GM10847 (cell line): ENCODE data around the gene NTRK3.

Experiments used
- POLR2A ChIP-seq: IDR thresholded peaks from 2 replicates; pipeline ENCODE4 v1.6.1; 2011; ENCODE audit not compliant: insufficient read length; ENCODE audit errors: extremely low read depth

NTRK3 gene

DNA sequence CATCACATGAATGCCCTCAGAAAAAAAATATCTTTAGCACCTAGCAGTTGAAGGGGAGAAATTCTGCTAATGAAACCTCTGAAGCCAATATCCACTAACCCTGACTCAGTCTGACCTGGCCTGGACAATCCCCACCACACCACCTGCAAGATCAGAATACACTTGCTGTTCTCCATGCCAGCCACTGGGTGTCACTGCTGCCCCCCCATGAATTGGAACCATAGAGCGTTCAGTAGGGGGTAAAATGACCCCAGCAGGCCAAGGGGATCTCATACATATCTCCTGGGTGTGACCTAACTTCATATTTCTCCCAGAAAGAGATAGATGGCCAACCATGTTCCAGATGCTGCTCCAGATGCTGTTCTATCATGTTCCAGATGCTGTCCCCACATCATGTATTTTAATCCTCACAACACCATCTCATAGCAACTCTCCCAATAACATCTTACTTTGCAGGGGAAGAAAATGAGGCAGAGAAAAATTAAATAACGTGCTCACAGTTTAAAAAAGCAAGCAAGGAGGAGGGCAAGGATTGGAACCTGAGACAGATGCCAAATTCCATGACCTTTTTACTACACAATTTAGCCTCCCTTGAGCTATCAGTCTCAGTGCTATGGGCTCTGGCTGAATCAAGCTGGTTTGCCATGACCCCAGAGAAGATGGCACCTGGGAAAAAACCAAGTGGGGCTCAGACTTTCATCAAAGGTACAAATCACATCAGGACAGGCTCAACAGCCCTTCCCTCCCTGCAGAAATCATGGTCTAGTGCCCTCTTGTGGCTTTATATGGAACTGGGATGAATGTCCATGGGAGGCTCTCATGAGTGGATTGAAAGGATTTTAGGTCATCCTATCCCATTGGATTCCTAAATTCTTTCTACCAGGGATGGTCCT lies 12.4 kb downstream of the NTRK3 start:
- no peak for TF ChIP-seq POLR2A

DNA sequence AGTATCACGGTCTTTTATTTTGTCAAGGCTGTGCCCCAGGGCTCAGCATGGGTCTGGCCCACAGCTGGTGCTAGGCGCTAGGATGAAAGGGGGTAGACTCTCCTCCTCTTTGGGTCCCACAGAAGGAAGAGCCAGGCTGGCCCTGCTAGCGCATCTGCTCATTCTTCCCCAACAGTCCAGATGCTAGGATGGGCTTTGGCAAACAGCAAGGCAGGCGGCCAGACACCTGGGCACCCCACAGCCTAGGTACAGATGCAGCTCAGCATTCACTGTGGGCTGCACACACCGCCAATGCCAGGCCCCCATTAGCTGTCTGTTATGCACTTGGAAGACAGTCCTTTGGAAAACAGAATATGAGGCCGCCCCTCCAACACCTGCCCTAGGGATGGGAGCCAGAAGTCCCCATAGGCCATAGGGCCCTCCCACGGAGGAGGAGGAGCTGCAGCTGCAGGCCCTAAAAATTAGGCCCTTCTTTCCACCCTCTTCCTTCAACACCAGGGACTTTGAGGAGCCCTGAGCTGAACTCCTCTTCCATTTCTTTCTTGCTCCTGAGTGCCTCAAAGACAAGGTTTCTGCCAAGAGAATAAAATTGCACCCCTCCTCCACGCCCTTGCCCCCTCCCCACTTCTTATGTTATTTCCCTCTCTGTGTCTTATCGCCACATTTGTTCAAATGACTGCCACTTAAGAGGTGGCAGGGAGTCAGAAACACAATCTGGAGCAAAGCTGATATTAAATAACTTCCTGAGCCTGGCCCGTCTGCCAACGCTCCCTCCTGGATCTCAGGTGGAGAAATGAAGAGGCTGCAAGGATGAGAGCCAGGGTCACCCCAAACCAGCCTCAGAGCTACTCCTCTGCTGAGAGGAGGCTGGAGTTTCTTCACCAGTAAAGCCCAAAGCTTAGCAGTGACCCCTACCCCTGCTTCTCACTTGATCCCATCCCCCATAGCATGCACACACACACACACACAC lies 13.7 kb downstream of the NTRK3 start:
- no peak for TF ChIP-seq POLR2A

DNA sequence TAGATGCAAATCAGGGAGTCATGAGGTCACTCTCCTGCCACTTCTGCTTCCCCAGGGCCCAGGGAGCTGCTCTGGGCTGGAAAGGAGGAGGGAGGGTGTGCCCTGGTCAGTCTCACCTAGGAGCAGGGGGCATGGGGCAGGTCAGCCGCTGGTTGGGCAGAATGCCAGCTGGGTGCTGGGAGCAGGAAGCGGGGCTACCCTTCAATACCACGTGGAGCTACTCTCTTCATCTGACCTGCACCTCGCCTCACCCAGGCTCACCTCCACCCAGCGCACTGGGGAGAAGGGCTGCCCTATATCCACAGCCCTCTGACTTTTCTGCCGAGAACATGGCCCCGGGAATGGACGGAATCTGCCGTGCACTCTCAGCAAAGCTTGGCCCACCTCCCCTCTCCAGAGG lies 15.1 kb downstream of the NTRK3 start:
- no peak for TF ChIP-seq POLR2A

DNA sequence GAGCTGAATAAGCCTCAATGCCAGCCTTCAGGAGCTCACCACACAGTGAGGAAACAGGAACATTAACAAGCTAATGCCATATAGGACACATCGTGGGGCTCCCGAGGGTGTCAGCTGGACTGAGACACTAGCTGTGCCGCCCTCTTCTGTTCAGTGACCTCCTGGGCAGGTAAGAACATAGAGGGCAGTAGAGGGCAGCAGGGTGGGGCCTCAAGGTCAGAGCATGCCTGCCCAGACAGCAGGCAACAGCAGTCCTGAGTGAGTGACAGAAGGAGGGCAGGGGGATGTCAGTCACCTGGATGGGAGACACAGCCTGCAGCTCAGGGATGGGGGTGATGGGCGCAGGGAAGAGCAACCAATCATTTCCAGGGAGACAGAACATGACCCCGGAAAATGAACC lies 15.5 kb downstream of the NTRK3 start:
- TF ChIP-seq POLR2A, result no peak

DNA sequence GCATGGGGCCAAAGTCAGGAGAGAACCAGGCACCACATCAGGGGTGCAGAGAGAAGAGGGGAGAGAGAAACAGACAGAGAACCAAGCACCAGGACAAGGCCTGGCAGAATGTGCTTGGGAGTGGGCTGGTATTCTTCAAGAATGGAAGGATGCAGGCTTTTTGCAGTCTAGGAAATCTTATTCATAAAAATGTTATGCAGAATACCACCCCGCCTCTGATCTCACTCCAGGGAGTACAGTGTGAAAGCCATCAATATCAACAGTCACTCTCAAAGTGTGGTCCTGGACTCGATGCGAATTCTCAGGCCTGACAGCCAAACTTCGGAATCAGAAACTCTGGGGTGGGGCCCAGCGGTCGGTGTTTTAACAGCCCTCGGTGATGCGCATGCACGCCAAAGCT lies 16.9 kb downstream of the NTRK3 start:
- no peak for TF ChIP-seq POLR2A

DNA sequence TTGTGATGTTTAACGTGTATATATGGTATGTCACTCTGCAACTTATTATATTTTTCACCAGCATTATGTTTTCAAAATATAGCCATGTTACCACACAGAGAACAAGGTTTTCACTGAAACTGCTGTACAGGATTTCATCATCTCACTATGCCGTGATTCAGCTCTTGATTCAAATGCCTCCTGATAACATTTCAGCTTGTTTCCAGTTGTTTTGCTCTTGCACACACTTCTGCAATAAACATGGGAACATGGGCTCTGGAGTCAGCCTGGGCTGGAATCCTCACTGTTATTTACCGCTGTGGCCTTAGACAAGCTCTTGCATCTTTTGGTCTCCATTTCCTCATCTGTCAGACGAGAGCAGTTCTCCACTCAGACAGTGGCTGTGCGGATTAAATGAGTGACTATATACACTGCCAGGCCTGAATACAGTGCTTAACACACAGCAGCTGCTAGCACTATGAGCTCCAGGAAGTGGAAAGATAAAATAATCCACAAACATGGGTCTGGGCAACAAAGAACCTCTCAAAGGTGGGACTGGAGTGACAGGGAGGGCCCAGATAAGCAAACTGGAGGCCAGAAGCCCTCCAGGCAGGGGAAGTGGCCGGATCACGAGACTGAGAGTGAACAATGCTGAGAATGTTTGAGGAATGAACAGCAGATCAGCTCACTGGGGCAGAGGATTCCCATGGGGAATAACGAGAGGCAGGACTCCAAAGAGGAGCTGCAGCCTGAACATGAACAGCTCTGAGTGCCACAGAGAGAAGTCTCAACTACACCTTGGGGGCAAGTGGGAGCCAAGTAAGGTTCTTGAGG lies 17.7 kb downstream of the NTRK3 start:
- TF ChIP-seq POLR2A, result no peak

DNA sequence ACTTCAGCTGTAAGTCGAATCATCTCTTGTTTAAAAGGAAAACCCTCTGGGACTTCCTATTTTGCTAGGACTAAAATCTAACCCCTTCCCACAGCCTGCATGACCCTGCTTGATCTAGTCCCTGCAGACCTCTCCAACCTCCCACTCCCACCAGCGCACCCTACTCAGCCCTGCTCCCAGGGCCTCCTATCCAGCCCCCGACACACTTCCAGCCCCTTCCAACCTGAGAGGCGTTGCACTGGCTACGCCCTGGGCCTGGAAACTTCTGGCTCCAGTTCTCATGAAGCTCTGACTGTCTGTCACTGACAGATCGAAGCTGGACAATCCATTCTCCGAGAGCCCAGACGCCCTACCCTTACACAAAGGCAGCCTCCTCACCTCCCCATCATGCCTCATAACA lies 21.8 kb downstream of the NTRK3 start:
- no peak for TF ChIP-seq POLR2A

DNA sequence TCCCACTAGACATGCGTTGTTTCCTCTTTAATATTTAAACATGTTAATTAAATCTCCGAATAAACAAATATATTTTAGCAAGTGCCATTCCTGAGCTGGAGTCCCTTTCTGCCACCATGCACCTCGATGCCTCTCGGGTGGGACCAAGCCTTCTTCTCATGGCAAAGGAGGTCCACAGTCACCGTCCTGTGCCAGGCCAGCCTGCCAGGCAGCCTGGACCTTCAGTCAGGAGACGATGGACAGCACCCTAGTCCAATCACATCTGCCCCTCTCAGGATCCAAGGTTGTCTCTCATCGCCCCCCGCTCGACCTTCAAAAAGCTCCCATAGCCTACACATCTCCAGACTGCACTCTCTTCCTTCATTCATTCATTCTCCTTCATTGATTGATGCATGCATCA lies 22.6 kb downstream of the NTRK3 start:
- TF ChIP-seq POLR2A, result no peak

DNA sequence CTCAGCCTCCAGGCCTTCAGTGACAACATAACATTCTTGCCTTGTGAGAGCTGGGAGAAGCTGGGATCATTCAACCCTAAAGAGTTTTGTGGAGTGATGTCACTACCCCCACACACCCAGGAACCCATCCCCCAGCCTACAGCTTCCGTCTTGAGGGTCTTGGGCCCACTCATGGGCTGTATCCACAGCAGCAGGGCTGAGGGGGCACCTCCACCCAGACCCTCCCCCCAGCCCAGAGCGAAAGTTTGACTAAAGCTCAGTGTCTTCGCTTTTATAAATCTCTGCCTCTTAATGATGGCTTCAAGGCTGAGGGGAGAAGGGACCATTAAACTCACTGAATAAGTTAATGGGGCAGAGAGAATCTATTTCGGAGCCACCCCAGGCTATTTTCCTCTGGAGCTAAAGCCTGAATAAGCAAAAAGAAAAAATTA lies 23.8 kb downstream of the NTRK3 start:
- no peak for TF ChIP-seq POLR2A

DNA sequence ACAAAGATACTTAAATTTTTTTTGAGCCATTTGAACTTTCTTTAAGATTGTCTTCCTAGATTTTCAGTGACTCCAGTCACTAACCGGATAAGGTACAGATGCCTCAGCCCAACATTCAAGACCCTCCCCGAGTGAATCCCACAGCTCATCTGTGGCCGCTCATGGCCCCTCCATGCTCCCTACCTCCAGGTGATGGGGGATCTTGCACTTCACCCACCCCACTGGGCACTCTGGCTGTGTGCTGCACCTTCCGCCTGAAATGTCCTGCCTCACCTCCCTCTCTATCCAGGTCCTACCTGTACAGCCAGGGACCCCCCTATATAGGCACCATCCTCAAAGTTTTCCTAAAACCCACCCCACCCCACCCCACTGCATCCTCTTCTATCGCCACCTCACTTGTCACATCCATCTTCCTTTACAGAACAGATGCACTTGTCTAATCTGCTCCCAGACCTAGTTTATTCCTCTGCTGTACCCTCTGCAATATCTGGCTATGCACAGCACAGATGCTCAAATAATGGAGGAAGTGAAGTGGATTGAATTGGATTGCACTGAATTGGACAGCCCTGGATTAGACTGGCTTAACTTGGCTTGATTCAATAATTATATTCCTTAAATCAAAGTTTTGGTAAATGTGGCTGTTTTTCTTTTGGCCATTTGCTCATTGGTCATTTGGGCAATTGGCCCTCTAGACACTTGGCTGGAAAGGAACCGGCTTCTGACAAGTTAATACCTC lies 24.5 kb downstream of the NTRK3 start:
- TF ChIP-seq POLR2A, result no peak

DNA sequence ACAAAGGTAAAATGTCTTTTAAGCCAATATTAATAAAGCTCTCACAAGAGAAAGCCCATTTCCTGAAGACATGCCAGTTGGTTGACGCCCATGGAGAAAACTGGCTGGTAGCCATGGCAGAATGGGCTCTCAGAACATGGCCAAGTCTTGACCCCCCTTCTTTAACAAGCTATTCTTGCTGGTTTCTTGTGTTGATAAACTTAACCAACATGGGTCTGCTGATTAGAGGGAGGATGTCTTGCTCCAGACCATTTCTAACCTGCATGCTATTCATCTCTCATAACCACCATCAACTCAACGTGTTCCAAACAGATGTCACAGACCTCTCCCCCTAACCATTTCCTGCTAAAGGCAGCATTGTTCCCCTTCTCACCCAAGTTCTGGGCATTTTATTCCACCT lies 25.7 kb downstream of the NTRK3 start:
- TF ChIP-seq POLR2A, result no peak

DNA sequence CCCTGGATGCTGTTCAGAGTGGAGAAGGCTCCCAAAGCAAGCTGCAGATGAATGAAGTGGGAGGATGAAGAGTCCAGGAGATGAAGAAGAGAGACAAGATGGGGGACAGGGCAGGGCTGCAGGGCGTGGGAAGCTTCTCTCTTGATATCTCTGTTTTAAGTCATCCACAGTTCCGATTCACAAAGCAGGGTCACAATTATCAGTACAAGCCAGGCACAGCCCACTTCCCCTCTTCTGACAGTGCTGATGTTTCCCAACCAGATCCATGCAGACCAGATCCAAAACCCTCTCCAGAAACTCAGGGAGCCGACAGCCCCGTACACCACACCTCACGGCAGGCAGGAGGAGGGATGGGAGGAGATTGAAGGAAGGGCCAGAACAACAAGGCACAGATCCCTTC lies 31.1 kb downstream of the NTRK3 start:
- no peak for TF ChIP-seq POLR2A

DNA sequence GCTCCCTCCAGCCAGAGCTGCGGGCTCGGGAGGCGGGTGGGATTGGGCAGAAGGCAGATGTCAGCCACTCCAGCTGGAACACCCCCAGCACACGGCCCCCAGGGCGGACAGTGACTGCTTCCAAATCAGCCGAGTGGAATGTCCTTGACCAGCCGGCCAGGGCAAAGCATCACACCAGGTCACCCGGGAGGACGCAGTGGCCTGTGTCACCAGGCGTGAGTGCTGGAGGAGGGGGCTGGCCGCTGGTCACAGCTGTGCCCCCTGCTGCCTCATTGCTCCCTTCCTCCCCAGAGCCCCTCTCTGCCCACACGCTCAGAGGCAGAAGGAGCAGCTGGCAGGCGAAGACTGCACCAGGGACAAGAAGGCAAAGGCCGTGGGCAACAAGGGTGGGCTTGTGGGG lies 33.5 kb downstream of the NTRK3 start:
- TF ChIP-seq POLR2A, result no peak

DNA sequence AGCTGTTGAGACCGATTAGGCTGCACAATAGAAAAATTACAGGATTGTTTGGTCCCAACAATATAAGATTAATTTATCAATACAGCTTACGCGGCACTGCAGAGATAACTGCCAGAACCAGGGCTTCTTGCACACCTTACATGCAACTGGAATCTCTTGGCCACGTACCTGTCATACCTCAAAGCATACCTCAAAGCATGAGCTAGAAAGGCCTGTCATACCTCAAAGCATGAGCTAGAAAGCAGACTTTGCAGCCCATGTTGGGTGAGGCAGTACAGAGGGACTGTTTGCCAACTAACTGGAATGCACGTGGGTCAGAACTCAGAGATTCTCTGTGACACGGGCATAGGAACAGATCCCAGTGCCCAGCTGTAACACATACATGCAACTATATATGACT lies 34.7 kb downstream of the NTRK3 start:
- TF ChIP-seq POLR2A, result no peak
